Stimulated activated naive CD8-positive, alpha-beta T cell treated with anti-CD3 and anti-CD28 coated beads, Interleukin-15, amount 100 ng/mL, for 72 hours (primary cell): ENCODE data around the gene SLCO3A1.

Source experiments
- ATAC-seq: fragments of 150-1000 bp; cut with Tn5 transposase; 2 replicates; pipeline ENCODE4 v1.10.0; 2021; ENCODE audit warnings: mild to moderate bottlenecking, moderate library complexity
- DNase-seq, 2 donors: peaks; one replicate each; pipeline ENCODE4 v3.0.0; 2021 to 2022
- H3K27ac Mint-ChIP-seq, 2 donors: one replicate each; pipeline ENCODE4 v1.8.0; 2022; ENCODE audit warnings: mild to moderate bottlenecking in 2 of 2, mixed read lengths in 2 of 2, moderate library complexity in 2 of 2
- H3K27me3 Mint-ChIP-seq: one replicate; pipeline ENCODE4 v1.8.0; 2022; ENCODE audit warnings: mixed read lengths
- H3K4me1 Mint-ChIP-seq: one replicate; pipeline ENCODE4 v1.8.0; 2022; ENCODE audit warnings: mild to moderate bottlenecking, mixed read lengths
- H3K4me3 Mint-ChIP-seq, 2 donors: one replicate each; pipeline ENCODE4 v1.8.0; 2022; ENCODE audit warnings: mild to moderate bottlenecking in 2 of 2, mixed read lengths in 2 of 2, moderate library complexity in 1 of 2
- H3K9me3 Mint-ChIP-seq, 2 donors: one replicate each; pipeline ENCODE4 v1.8.0; 2022; ENCODE audit warnings: mixed read lengths in 2 of 2

The SLCO3A1 gene

GRCh38 chr15:91867581-91868026, 14.1 kb downstream of the SLCO3A1 start:
- Mint-ChIP-seq H3K4me3 (peak overlapping the region in 1 of 2 donors; percentile 42), H3K27ac (no peak overlapping the region)

GRCh38 chr15:91870876-91871537, 17.5 kb downstream of the SLCO3A1 start:
- Mint-ChIP-seq H3K27me3 (peaks cover 13% of the 10 kb centered on the region), H3K9me3 (no peaks in the 10 kb centered on the region), H3K27ac (no peak overlapping the region), H3K4me3 (peak overlapping the region in 1 of 2 donors; percentile 52), H3K4me1 (peaks cover 55% of the 10 kb centered on the region)
- DNase-seq (no peak), ATAC-seq (peak; percentile 53)

More at GRCh38 chr15:91867581-91868026, 14.1 kb downstream of the SLCO3A1 start:
- H3K9me3 Mint-ChIP-seq: no peaks in the 10 kb centered on the region
- H3K27me3 Mint-ChIP-seq: peaks cover 28% of the 10 kb centered on the region
- peaks cover 57% of the 10 kb centered on the region for H3K4me1 Mint-ChIP-seq
- ATAC-seq (no peak), DNase-seq (no peak)

- DNase-seq: no peak
- no peaks in the 10 kb centered on the region for H3K9me3 Mint-ChIP-seq
- H3K27ac Mint-ChIP-seq: no peak overlapping the region
- no peak for ATAC-seq
- H3K4me1 Mint-ChIP-seq: peaks cover 46% of the 10 kb centered on the region
- no peak overlapping the region for H3K4me3 Mint-ChIP-seq
- H3K27me3 Mint-ChIP-seq: peaks cover 13% of the 10 kb centered on the region
Measured at GRCh38 chr15:91871837-91872236, 18.3 kb downstream of the SLCO3A1 start.

- peaks cover 39% of the 10 kb centered on the region for H3K4me1 Mint-ChIP-seq
- DNase-seq (no peak), ATAC-seq (no peak)
- H3K9me3 Mint-ChIP-seq: no peaks in the 10 kb centered on the region
- H3K4me3 Mint-ChIP-seq: no peak overlapping the region
- peaks cover 13% of the 10 kb centered on the region for H3K27me3 Mint-ChIP-seq
- no peak overlapping the region for H3K27ac Mint-ChIP-seq
Measured at GRCh38 chr15:91872356-91873137, 19.0 kb downstream of the SLCO3A1 start.

- Mint-ChIP-seq H3K4me3 (no peak overlapping the region), H3K4me1 (peaks cover 34% of the 10 kb centered on the region), H3K27me3 (peaks cover 13% of the 10 kb centered on the region), H3K9me3 (no peaks in the 10 kb centered on the region), H3K27ac (no peak overlapping the region)
- DNase-seq (no peak), ATAC-seq (no peak)
Measured at GRCh38 chr15:91873138-91873536, 19.6 kb downstream of the SLCO3A1 start.

- Mint-ChIP-seq H3K9me3 (no peaks in the 10 kb centered on the region), H3K4me3 (no peak overlapping the region), H3K27ac (no peak overlapping the region), H3K4me1 (peaks cover 28% of the 10 kb centered on the region), H3K27me3 (peaks cover 13% of the 10 kb centered on the region)
- ATAC-seq (no peak), DNase-seq (no peak)
Measured at GRCh38 chr15:91874171-91874570, 20.7 kb downstream of the SLCO3A1 start.

GRCh38 chr15:91874992-91875660, 21.6 kb downstream of the SLCO3A1 start:
- peaks cover 28% of the 10 kb centered on the region for H3K4me1 Mint-ChIP-seq
- peaks cover 13% of the 10 kb centered on the region for H3K27me3 Mint-ChIP-seq
- no peak overlapping the region for H3K4me3 Mint-ChIP-seq
- DNase-seq: no peak
- no peak for ATAC-seq
- no peak overlapping the region for H3K27ac Mint-ChIP-seq
- no peaks in the 10 kb centered on the region for H3K9me3 Mint-ChIP-seq

GRCh38 chr15:91876187-91876586, 22.7 kb downstream of the SLCO3A1 start:
- DNase-seq (no peak), ATAC-seq (no peak)
- Mint-ChIP-seq H3K4me3 (no peak overlapping the region), H3K4me1 (peaks cover 26% of the 10 kb centered on the region), H3K27ac (no peak overlapping the region), H3K9me3 (no peaks in the 10 kb centered on the region), H3K27me3 (peaks cover 4% of the 10 kb centered on the region)

- H3K9me3 Mint-ChIP-seq: no peaks in the 10 kb centered on the region
- no peaks in the 10 kb centered on the region for H3K27me3 Mint-ChIP-seq
- ATAC-seq (no peak), DNase-seq (no peak)
- no peak overlapping the region for H3K4me3 Mint-ChIP-seq
- peaks cover 28% of the 10 kb centered on the region for H3K4me1 Mint-ChIP-seq
- no peak overlapping the region for H3K27ac Mint-ChIP-seq
Measured at GRCh38 chr15:91878319-91878870, 24.9 kb downstream of the SLCO3A1 start.

GRCh38 chr15:91879158-91879557, 25.6 kb downstream of the SLCO3A1 start:
- no peaks in the 10 kb centered on the region for H3K9me3 Mint-ChIP-seq
- no peak overlapping the region for H3K4me3 Mint-ChIP-seq
- H3K4me1 Mint-ChIP-seq: peaks cover 28% of the 10 kb centered on the region
- DNase-seq (no peak), ATAC-seq (no peak)
- H3K27ac Mint-ChIP-seq: no peak overlapping the region
- H3K27me3 Mint-ChIP-seq: no peaks in the 10 kb centered on the region

- Mint-ChIP-seq H3K4me1 (peaks cover 21% of the 10 kb centered on the region), H3K27me3 (no peaks in the 10 kb centered on the region), H3K4me3 (no peak overlapping the region), H3K27ac (no peak overlapping the region), H3K9me3 (no peaks in the 10 kb centered on the region)
- DNase-seq: no peak
- no peak for ATAC-seq
Measured at GRCh38 chr15:91880373-91880772, 26.9 kb downstream of the SLCO3A1 start.

- Mint-ChIP-seq H3K4me3 (no peak overlapping the region), H3K9me3 (no peaks in the 10 kb centered on the region), H3K4me1 (peaks cover 30% of the 10 kb centered on the region), H3K27ac (no peak overlapping the region), H3K27me3 (no peaks in the 10 kb centered on the region)
- no peak for DNase-seq
- no peak for ATAC-seq
Measured at GRCh38 chr15:91881569-91882297, 28.2 kb downstream of the SLCO3A1 start.

- H3K27ac Mint-ChIP-seq: no peak overlapping the region
- DNase-seq (no peak), ATAC-seq (no peak)
- H3K9me3 Mint-ChIP-seq: no peaks in the 10 kb centered on the region
- no peak overlapping the region for H3K4me3 Mint-ChIP-seq
- H3K27me3 Mint-ChIP-seq: no peaks in the 10 kb centered on the region
- H3K4me1 Mint-ChIP-seq: peaks cover 30% of the 10 kb centered on the region
Measured at GRCh38 chr15:91882858-91883586, 29.5 kb downstream of the SLCO3A1 start.

GRCh38 chr15:91884606-91885005, 31.1 kb downstream of the SLCO3A1 start:
- H3K4me3 Mint-ChIP-seq: no peak overlapping the region

More at GRCh38 chr15:91884606-91885005, 31.1 kb downstream of the SLCO3A1 start:
- no peaks in the 10 kb centered on the region for H3K9me3 Mint-ChIP-seq
- ATAC-seq (no peak), DNase-seq (no peak)
- H3K27ac Mint-ChIP-seq: no peak overlapping the region
- H3K27me3 Mint-ChIP-seq: no peaks in the 10 kb centered on the region
- H3K4me1 Mint-ChIP-seq: peaks cover 30% of the 10 kb centered on the region
